SH-SY5Y (cell line): Measurements from ENCODE around the gene SERTAD3.

Experiments
- GATA2 ChIP-seq: IDR thresholded peaks from 2 replicates; pipeline ENCODE4 v1.6.1; 2011; ENCODE audit warnings: mild to moderate bottlenecking, low read depth, low read length
- GATA3 ChIP-seq: IDR thresholded peaks from 2 replicates; pipeline ENCODE4 v1.6.1; 2011; ENCODE audit warnings: low read depth, mild to moderate bottlenecking, low read length, moderate library complexity

GRCh38 chr19:40464059-40465024 lies 20.2 kb upstream of the SERTAD3 start:
- no peak for TF ChIP-seq GATA3
- no peak for TF ChIP-seq GATA2
